Heart right ventricle (tissue), 16 donors: Measurements from ENCODE around the gene ADGRE3. TPM values are rescaled to one million over a fixed set of nuclear protein-coding genes. Genes with fewer than 3 reads are reported as not detected.

Experiments
- ATAC-seq, 8 donors: fragments of 200-7000 bp; cut with Tn5 transposase; one replicate each; pipeline ENCODE4 v1.9.1; 2020; ENCODE audit warnings: mild to moderate bottlenecking in 8 of 8, moderate library complexity in 8 of 8, moderate number of reproducible peaks in 1 of 8
- DNase-seq, 2 donors: peaks; one replicate each; pipeline ENCODE4 v3.0.0-alpha.2; 2020
- H3K27ac ChIP-seq, 10 donors: fragments of 200-600 bp; sonication (generic) in 2 of 10; one replicate each; pipeline versions ENCODE4 v1.5.0 to v1.8.0; 2020 to 2022; ENCODE audit warnings: mild to moderate bottlenecking in 3 of 10
- H3K27me3 ChIP-seq, 7 donors: fragments of 200-600 bp; one replicate each; pipeline ENCODE4 v1.8.0; 2021 to 2022; ENCODE audit warnings: mild to moderate bottlenecking in 2 of 7
- H3K36me3 ChIP-seq, 9 donors: fragments of 200-600 bp; sonication (generic) in 1 of 9; one replicate each; pipeline versions ENCODE4 v1.5.0 to v1.8.0; 2020 to 2022; ENCODE audit warnings: mild to moderate bottlenecking in 2 of 9
- H3K4me1 ChIP-seq, 9 donors: fragments of 200-600 bp; sonication (generic) in 1 of 9; one replicate each; pipeline versions ENCODE4 v1.5.0 to v1.8.0; 2020 to 2022; ENCODE audit warnings: mild to moderate bottlenecking in 4 of 9
- H3K4me3 ChIP-seq, 10 donors: fragments of 200-600 bp; sonication (generic) in 2 of 10; one replicate each; pipeline versions ENCODE4 v1.5.0 to v1.8.0; 2020 to 2022; ENCODE audit warnings: mild to moderate bottlenecking in 7 of 10, moderate library complexity in 2 of 10
- H3K9me3 ChIP-seq, 11 donors: fragments of 200-600 bp in 10 of 11; sonication (generic) in 2 of 11; one replicate each; pipeline versions ENCODE4 v1.5.0 to v1.8.0; 2013 to 2022; ENCODE audit warnings: mild to moderate bottlenecking in 2 of 11, control low read depth in 1 of 11, moderate library complexity in 1 of 11
- CTCF ChIP-seq, 9 donors: fragments of 200-600 bp; sonication (generic) in 2 of 9; IDR thresholded peaks; one replicate each; pipeline versions ENCODE4 v1.5.0 to v1.8.0; 2021 to 2022; ENCODE audit warnings: antibody characterized with exemption in 9 of 9, mild to moderate bottlenecking in 5 of 9, moderate library complexity in 1 of 9
- WGBS, 2 donors: extraction: QIAGEN DNeasy Blood & Tissue Kit; methylation state at CpG; one replicate each; pipeline ENCODE4 v1.1.7; 2013; ENCODE audit warnings: inconsistent platforms in 1 of 2; 5-methylcytosine and 5-hydroxymethylcytosine counted together
- intact Hi-C, 10 donors: fragments of 100-400 bp; cut with DNase I; formaldehyde crosslinking; loops; one replicate each; pipeline versions ENCODE4 v1.11.1 to v1.14.2; 2022
- polyA plus RNA-seq, 2 donors: library from polyadenylated mRNA; stranded (reverse); fragments of 200-250 nt; gene quantifications; one replicate each; pipeline ENCODE4 v1.2.3, GENCODE V29; 2013
- total RNA-seq, 10 donors: library from RNA; stranded (reverse); fragmentation: NEBNext Ultra II Directional in 3 of 10; extraction: Animal tissue kit (Norgen Biotek cat#: 25700) in 3 of 10; gene quantifications; one replicate each; pipeline versions ENCODE4 v1.2.1 to v1.2.4, GENCODE V29; 2021 to 2023
- donor health status: Arrhythmogenic right ventricular cardiomyopathy.
- donor health status: ischemic (EF 13 %, LVEDD 7.1; RV severe dilation, severe dysfunction).
- donor health status: healthy with polysubstance abuse.
- donor health status: DM: no; HTN: yes; CAD: no.
- donor health status: DM: no; HTN: no; CAD: no.
- donor health status: ischemic (EF 25% LVEDD 6.9; RV normal size, moderate dysfunction).
- donor health status: ischemic (EF 25% LVEDD 5.7; RV mildly dilated, moderate dysfunction).
- donor health status: healthy.
- donor health status: DM: yes; HTN: yes; CAD: no.
- donor health status: Ischemic cardiomyopathy.
- donor health status: ischemic (EF 35%, LVEDD 5.7; RV mildly dilated, moderate dysfunction).
- donor health status: nonischemic (EF 11% LVEDD 7.7; RV severe dilation, severe dysfunction).
- donor health status: DM: yes; HTN: yes; CAD: no.
- donor health status: PGD.
- donor health status: ischemic (EF 29% LVEDD 5.4; RV normal size, mild dysfunction).
- donor health status: nonischemic (EF 23%, LVEDD 6.1; RV moderate dilation, normal function).

The ADGRE3 gene
- total and polyA plus RNA-seq, 12 donors = 0.01 to 0.78 (median 0.23) TPM; not detected in 4

- 87 to 90% methylated on average over 8 of the region's 8 CpGs for WGBS, 2 donors
- TF ChIP-seq CTCF (IDR thresholded peaks at IDR 0.05) = no peak
- Histone ChIP-seq H3K36me3 (peaks cover 9 to 100% (median 85%) of the 10 kb centered on the region in 9 donors), H3K27me3 (no peaks in the 10 kb centered on the region), H3K4me1 (no peaks in the 10 kb centered on the region), H3K9me3 (peaks cover 0 to 11% (median 0%) of the 10 kb centered on the region in 11 donors), H3K4me3 (no peak overlapping the region), H3K27ac (no peak overlapping the region)
- ATAC-seq = no peak
- no peak for DNase-seq
- intact Hi-C loops = no loop called here
Observed at GRCh38 chr19:14699641-14700040, 25.0 kb upstream of the ADGRE3 start.

- no peak for ATAC-seq
- no peak for TF ChIP-seq CTCF (IDR thresholded peaks at IDR 0.05)
- H3K4me1 ChIP-seq = peaks cover 3 to 14% (median 8%) of the 10 kb centered on the region in 9 donors
Observed at GRCh38 chr19:14695471-14695870, 20.8 kb upstream of the ADGRE3 start.

GRCh38 chr19:14694641-14695266 is 20.1 kb upstream of the ADGRE3 start:
- no peak for TF ChIP-seq CTCF (IDR thresholded peaks at IDR 0.05)
- DNase-seq (no peak), ATAC-seq (no peak)
- Histone ChIP-seq H3K27ac (no peak overlapping the region), H3K9me3 (no peaks in the 10 kb centered on the region), H3K36me3 (peaks cover 0 to 73% (median 39%) of the 10 kb centered on the region in 9 donors), H3K27me3 (no peaks in the 10 kb centered on the region), H3K4me3 (no peak overlapping the region), H3K4me1 (peaks cover 3 to 16% (median 11%) of the 10 kb centered on the region in 9 donors)
- 86 to 91% methylated on average over 13 of the region's 13 CpGs for WGBS, 2 donors
- intact Hi-C loops = loop anchor here in 1 of 10 donors (5.0 kb wide), 1 partner anchor 122 kb away; the partner anchor contains the start of gene NDUFB7

More at GRCh38 chr19:14695471-14695870, 20.8 kb upstream of the ADGRE3 start:
- Histone ChIP-seq H3K4me3 (no peak overlapping the region), H3K36me3 (peaks cover 0 to 80% (median 46%) of the 10 kb centered on the region in 9 donors), H3K27ac (no peak overlapping the region), H3K27me3 (no peaks in the 10 kb centered on the region), H3K9me3 (no peaks in the 10 kb centered on the region)
- 89 to 96% methylated on average over 5 of the region's 5 CpGs for WGBS, 2 donors
- DNase-seq = no peak
- intact Hi-C loops = no loop called here

- peaks cover 3 to 28% (median 13%) of the 10 kb centered on the region in 9 donors for H3K4me1 ChIP-seq
- peak within 1 kb of the TSS; percentile 59 to 96 (median 88) for H3K4me3 ChIP-seq
- H3K27ac ChIP-seq = peak within 1 kb of the TSS; percentile 47 to 98 (median 95)
- H3K27me3 ChIP-seq = no peaks in the 10 kb centered on the region
- 1% methylated on average over 51 to 66 of the region's 66 CpGs for WGBS, 2 donors
- H3K36me3 ChIP-seq = peaks cover 0 to 23% (median 1%) of the 10 kb centered on the region in 9 donors
- peak; percentile 98 to 100 (median 99) for ATAC-seq
- DNase-seq = peak; percentile 97 to 99
- TF ChIP-seq CTCF (IDR thresholded peaks at IDR 0.05) = no peak
- intact Hi-C loops = loop anchor here in 9 of 10 donors (2.0 to 10.0 kb wide), 4 partner anchors 113 to 118 kb away; partner anchors contain the start of gene NDUFB7 (in 8 of the 9)
- H3K9me3 ChIP-seq = no peaks in the 10 kb centered on the region
Observed at GRCh38 chr19:14689598-14690503, 15.2 kb upstream of the ADGRE3 start, which contains the start of gene ZNF333. Gene ZNF333 (plus strand): TSS chr19:14690048. CDS start chr19:14693492, 3,444 bp downstream.
